Fibroblast of peridontal ligament (primary cell): ENCODE results near the gene PDSS1.

Experiments
- DNase-seq: peaks from one replicate; pipeline ENCODE4 v3.0.0-alpha.2; 2010; ENCODE audit errors: extremely low read depth

Gene PDSS1

DNA sequence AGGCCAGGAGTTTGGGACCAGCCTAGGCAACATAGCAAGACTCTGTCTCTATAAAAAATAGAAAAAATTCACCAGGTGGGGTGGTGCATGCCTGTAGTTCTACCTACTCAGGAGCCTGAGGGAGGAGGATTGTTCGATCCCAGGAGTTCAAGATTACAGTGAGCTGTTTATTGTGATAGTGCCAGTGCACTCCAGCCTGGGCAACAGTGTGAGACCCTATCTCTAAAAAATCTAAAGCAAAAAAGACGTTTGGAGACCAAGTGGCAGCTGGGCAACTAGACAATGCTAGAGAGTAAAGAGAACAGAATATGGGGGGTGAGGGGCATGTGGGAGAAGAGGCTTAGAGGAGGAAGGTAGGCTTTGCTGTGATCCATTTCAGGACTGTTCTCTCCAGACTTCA, 1.4 kb downstream of the PDSS1 start:
- DNase-seq = no peak

DNA sequence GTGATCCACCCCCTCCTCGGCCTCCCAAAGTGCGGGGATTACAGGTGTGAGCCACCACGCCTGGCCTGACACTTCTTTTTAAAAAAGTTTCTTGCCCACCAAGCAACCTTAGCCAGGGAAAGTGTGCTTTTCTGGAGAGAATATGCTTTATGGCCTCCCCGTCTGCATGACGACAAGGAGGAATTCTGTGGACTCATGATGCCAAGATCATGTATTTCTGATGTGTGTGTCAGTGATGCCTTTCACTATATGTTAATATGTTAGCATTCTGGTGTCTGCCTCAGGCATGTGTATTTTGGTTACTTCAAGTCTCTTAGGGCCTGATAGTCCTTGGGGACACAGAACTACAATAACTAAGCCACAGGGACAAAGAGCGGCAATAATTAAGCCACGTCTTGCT, 2.1 kb downstream of the PDSS1 start:
- DNase-seq = no peak

DNA sequence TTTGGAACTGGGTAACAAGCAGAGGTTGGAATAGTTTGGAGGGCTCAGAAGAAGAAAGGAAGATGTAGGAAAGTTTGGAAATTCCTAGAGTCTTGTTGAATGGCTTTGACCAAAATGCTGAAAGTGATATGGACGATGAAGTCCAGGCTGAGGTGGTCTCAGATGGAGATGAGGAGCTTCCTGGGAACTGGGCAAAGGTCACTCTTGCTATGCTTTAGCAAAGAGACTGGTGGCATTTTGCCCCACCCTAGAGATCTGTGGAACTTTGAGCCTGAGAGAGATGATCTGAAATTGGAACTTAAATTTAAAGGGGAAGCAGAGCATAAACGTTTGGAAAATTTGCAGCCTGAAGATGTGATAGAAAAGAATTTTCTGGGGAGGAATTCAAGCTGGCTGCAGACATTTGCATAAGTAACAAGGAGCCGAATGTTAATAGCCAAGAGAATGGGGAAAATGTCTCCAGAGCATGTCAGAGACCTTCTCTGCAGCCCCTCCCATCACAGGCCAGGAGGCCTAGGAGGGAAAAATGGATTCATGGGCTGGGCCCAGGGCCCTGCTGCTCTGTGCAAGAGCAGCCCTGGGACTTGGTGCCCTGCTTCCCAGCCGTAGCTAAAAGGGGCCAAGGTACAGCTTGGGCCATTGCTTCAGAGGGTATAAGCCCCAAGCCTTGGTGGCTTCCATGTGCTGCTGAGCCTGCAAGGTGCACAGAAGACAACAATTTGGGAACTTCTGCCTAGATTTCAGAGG, 3.6 kb downstream of the PDSS1 start:
- DNase-seq = no peak

DNA sequence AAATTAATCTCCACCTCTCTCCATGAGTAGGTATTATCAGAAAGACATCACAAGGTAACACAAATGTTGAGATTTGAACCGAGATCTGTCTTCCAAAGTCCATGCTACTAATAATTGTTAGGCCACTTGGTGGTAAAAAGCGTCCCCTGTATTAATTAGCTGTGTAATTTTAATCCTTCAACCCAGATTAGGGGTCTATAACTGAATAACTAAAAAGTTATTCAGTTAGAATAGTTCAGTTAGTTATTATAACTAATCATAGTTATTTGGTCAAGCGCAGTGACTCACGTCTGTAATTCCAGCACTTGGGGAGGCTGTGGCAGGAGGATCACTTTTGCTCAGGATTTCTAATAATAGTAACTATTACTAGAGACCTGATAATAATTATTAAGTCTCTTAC, 5.6 kb downstream of the PDSS1 start:
- no peak for DNase-seq

DNA sequence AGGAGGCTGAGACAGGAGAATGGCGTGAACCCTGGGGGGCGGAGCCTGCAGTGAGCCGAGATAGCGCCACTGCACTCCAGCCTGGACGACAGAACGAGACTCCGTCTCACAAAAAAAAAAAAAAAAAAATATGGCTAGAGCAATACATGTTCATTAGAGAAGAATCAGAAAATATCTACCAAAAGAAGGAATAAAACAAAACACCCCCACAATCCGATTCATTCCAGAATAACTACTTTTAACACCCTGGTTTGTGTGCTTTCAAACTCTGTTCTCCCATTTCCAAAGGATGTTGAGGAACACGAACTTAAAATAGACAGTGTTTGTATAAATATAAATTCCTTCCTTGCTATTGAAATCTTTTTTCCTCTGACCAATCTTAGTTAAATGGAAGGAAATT, 6.5 kb downstream of the PDSS1 start:
- no peak for DNase-seq

DNA sequence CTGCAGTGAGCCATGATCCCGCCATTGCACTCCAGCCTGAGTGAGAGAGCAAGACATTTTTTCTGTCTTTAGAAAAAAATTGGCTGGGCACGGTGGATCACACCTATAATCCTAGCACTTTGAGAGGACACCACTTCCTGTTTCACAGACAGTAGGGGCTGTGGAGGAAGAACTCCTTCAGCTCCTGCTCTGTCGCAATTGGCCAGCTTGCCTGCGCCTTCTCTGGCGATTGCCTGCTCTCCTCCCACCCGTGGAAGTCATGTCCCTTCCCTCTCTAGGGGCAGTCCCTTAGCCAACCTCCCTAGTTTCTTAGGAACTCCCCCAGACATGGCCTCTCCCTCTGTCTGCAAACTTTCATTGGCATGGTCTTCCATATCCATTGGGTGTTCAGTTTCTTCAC, 8.7 kb downstream of the PDSS1 start:
- DNase-seq = no peak

DNA sequence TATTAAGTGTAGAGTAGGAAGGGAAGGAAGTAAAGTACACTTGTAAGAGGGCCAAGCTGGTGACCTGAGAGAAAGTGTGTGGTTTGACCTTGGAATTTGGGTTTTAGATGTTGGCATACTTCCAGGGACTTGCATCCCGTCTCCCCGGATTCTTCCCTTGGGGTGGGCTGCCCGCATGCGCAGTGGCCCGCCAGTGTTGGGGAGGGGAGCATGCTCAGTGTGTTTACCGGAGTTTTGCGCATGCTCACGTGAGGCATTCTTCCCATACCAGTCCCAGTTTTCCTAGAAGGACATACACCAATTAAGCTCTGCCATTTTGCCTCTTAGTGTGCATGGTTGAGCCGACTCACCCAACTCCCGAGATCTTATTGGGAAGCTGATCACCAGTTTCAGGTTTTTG, 9.4 kb downstream of the PDSS1 start:
- no peak for DNase-seq

DNA sequence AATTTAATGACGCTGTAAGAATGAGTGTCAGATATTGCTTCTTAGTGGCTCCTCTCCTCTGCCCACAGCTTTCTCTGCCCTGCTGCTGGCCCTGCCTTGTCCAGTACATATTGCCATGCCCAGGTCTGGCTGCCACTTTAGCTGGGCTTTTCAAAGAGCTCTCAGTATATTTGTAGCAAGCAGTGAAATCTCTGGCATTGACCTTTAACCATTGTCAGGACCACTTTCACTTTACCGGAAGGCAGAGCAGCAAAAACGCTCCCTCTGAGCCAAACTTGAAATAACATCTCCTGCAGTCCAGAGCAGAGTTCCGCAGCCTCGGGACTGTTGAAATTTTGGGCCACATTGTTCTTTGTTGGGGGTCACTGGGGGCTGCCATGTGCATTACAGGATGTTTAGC, 13.8 kb downstream of the PDSS1 start:
- DNase-seq = no peak

DNA sequence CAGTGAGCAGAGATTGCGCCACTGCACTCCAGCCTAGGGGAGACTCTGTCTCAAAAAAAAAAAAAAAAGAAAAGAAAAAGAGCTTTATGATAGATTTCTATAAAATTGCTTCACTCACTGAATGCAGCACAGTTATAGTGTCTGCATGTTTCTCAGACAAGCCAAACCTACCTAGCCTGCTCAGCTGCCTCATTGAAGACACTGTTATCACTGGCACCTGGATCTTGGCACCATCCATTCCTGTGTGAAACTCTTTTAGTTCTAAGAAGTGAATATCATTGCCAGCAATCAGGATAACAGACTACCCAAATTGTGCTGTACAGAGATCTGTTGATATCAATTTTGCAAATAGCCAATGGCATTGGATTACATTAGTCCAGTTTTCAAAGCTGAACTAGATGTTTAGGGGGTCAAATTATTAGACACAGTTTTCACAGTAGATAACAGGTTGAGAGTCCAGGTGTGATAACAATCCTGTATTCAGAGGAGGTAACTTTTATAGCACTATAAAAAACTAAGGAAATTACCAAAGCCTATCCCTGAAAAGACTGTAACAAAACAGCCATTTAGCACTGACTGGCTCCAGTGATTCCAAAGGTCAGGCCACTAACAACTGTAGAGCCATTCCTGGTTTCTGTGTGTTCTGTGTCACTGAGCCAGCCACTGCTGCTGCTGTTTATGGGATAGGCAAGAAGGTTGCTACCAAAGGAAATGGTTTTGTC, 17.1 kb downstream of the PDSS1 start:
- DNase-seq = no peak

DNA sequence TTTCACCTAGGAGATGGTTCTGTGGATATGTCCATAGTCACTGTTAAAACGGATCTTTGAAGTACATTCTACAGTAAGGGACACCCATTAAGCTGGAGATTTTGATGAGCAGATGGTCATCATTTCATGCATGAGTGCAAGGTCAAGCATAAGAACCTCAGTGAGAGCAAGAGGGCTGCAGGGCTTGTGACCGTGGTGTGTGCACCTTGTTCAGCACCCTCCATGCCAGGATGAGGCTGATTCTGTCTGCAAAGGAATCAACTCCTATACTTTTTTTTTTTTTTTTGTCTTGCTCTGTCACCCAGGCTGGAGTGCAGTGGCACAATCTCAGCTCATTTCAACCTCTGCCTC, 17.6 kb downstream of the PDSS1 start:
- DNase-seq = no peak

DNA sequence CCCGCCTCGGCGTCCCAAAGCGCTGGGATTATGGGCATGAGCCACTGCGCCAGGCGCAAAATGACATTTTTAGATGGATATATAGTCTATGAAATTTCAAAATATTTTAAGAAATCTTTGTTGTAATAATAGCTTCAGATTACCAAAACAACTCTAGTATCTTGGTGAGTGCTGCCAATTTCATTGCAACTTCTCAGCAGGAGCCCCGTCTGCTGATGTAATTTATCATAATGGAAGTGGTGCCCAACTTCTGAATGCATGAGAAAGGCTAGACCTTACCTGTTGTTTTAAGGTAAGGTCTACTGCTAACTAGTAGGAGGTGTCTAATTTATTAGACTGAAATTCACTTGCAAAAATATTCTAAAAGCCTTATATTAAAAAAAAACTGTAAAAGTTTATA, 20.0 kb downstream of the PDSS1 start:
- DNase-seq = no peak

DNA sequence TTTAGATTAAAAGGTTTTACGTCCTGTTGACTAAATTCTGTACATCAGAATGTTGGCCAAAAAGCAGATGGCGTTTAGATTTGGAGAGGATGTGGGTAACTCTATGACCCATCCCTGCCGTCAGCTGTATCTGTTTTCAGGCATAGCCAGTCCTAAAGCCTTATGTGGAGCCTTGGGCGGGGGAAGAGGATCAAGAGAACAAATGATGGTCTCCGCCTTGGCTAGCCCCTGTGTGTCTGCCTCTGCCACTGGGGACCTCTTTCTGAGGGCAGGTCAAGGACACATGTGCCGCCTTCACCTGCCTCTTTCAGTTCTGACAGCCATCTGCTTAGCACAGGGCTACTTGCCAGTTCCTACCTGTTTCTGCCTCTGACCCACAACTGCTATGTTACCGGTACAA, 24.1 kb downstream of the PDSS1 start:
- DNase-seq = no peak

DNA sequence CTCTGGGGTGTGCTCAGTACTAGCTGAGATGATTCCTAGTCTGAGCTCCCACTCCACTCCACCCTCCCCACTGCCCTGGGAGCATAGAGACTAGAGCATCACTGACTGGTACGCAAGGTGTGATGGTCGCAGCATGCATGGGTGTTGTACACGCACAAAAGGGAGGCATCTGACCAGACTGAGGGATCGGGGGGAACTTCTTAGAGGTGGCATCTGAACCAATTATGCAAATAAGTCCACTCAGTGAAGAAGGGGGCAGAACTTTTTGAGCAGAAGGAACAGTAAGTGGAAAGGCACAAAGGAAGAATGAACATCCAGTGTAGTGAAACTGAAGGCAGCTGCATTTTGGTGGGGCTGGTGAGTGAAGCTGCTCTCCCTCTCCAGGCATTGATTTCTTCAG, 25.5 kb downstream of the PDSS1 start:
- no peak for DNase-seq

DNA sequence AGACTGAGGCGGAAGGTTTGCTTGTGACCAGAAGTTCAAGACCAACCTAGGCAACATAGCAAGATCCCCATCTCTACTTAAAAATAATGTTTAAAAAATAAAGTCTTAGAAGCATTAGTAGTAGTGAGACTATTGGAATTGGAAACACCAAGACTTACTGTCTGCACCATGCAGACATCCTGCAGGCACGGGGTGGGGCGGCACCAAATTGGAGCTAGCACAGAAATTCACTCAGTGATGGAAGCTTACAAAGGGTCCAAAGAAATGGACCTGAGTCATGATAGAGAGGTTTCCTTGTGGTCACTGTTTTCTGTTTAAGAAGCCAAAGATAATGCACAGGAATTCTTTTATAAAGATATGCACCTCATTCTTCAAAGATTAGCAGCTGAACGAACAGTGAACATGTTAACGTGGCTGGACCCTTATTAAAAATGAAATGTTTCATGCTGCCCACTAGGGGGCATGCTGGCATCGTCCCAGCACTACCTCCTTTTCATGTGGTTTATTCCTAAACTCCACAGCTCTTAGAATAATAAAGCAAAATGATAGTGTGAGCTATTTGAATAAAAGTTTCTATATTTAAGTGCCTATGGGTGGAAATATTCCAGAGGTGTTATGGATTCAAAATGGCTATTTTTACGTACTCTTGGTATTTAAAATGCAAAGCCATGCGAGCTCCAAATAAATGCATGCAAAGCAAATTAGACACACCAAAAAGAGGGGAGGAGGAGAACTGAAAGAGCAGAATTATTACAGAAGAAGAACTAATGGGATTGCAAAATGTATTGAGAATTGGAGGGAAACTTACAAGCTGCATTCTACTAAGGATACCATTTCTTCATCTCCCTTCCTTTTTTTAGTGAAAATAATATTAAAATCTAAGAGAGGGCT, 28.6 kb downstream of the PDSS1 start:
- DNase-seq = peak; percentile 77

DNA sequence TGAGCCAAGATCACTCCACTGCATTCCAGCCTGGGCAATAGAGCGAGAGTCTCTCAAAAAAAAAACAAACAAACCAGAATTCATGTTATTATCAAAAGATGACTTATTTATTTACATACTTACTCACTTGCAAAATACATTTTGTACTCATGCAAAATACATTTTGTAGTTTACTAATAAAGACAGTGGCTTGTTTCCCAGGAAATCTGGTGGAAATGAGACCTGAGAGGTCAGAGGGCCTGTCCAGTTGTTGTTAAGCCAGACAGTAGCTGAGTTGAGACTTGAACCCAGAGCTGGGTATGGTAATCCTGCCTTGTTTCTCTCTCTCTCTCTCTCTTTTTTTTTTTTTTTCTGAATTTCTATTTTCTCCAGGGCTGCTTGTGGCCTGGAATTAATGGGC, 29.5 kb downstream of the PDSS1 start:
- DNase-seq = no peak

DNA sequence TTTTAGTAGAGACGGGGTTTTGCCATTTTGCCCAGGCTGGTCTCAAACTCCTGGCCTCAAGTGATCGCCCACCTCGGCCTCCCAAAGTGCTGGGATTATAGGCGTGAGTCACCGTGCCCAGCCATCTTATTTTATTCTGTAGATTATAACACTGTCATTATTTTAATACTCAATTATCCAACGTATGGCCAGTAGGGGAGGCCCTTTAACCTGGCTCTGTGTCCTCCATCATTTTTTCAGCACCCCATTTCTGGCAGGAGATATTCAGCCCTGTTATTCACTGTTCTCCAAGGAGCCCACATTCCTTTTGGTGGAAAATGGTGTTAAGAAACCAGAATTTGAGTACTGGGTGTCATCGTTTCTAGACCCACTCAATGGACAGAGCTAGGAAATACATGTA, 31.5 kb downstream of the PDSS1 start:
- no peak for DNase-seq

DNA sequence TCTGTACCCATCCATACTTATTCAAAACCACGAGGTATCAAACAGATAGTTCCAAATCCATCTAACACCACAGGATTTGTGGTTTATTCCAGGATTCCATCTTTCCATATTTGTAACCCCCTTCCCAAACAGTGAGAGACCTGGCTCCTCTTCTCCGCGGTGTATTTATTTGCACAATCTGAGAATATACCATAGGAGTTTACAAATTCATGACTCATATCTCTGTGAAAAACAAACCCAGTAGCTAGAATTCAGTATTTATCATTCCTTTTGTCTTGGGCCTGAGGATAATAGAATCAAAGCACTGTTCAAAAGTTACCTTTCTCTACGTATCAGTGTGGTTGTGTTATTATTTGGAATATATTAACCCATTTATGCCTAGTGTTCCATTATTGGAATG, 31.9 kb downstream of the PDSS1 start:
- no peak for DNase-seq

DNA sequence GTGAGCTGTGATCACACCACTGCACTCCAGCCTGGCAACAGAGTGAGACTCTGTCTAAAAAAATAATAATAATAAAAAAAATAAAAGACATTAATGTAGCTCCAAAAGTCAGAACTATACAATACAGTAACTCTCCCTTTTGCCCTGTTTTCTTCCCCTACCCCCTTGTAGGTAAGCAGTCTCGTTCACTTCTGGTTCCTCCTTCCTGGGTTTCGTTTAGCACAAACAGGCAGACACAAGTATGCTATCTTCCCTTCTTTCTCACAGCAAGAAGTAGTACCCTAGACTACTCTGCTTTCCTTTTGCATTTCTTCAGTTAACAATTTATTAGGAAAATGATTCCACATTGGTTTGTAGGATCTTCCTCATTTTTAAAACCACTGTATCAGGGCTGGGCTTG, 33.1 kb downstream of the PDSS1 start:
- DNase-seq = no peak

DNA sequence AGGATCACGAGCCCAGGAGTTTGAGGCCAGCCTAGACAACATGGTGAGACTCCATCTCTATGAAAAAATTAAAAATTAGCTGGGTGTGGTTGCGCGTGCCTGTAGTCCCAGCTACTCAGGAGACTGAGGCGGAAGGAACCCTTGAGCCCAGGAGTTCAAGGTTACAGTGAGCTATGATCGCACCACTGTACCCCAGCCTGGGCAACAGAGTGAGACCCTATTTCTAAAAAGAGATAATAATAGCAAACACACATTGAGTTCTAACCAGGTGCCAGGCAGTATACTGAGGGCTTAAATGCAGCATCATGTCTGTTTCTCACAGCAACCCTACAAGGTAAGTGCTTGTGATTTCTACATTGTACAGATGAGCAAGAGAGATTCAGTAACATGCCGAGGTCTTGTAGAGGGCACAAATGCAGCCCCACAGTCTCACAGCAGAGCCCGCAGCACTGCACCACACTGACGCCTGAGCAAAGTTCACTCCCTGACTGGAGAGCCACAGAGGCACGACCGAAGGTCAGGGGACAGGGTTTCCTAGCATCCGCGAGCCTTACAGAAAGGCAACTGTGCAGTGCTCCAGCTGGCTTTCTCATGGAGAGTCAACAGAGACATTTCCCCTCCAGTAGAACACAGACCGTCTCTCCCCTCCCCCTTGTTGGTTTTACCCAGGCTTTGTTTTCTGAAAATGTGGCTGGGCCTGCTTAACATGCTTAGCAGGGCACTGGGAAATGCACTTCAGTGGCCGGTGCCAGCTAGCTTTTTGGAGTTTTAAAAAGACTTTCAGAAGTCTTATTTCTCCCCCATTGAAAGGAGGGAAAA, 36.5 kb downstream of the PDSS1 start:
- no peak for DNase-seq

DNA sequence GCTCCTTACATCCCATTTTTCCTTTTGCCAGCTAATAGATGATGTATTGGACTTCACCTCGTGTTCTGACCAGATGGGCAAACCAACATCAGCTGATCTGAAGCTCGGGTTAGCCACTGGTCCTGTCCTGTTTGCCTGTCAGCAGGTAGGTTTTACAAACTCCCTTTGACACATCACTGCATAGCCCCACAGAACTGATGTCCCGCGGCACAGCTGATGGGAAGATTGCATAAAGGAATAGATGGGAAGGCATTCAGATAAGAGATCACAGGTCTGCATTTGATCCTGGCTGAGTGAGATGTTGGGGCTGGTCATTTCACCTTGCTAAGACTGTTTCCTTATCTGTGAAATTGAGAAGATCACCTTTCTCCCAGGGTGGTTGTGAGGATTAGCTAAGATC, 37.9 kb downstream of the PDSS1 start:
- no peak for DNase-seq

DNA sequence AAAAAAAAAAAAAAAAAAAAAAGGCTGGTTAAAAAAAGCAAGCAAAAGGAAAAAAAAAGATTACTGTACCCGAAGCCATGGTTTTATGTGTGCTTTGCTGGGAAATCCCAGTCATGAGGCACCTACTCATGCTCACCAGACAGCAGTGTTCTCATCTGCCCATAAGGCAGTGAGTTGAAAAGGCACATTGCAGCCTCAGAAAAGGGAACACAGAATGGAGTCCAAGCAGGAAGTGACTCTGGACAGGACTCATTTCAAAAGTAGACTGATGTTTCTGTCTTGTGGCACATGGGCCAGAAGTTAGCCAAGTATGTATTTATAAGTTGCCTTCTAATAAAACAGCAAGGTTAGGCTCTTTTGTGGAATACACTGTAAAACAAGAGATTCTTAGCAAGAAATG, 40.2 kb downstream of the PDSS1 start:
- no peak for DNase-seq
